ENCODE measurements around the gene C17orf113. TPM values are rescaled to one million over a fixed set of nuclear protein-coding genes. Genes with fewer than 3 reads are reported as not detected.

The C17orf113 gene
- total RNA-seq, 1 experiment from 2014 or later: 0.62 TPM

DNA sequence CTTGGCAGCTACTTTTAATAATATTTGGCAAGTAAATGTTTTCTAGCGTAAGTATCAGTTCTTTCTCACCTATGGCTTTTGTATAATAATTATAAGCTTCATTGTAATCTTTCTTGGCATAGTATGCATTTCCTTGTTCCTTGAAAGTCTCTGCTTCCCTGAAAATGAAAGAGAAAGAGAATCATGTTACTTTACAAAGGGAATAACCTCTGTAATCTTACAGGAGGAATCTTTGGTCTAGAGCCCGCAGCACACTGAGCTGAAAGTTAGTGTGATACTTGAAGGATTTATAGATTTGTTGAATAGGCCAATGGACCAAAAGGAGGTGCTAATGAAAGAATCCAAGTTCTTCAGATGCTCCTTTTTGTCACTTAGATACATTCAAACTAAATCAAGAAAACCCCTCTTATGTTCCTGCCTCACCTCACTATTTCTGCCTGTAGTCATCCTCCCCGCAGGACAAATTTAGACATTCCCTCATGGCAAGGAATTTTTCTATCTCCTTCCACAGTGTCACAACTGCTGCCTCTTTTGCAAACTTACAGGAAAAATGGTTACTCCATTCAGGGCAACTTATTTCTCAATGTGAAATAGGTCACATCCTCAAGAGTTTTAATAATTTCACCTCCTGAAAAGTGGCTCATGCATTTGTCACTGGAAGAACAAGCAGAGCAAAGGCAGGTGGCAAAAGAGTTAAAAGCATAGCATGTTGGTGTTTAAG, 49.8 kb downstream of the C17orf113 start:
- Histone ChIP-seq H3K9ac (ENCODE audit: low read length) (no peak overlapping the region), H3K4me3 (ENCODE audit: low read length) (no peak overlapping the region), H3K79me2 (ENCODE audit: low read length) (peaks cover 49% of the 10 kb centered on the region), H3F3A (ENCODE audit: low read length, unreplicated experiment) (no peaks in the 10 kb centered on the region), H3K27ac (ENCODE audit: low read length) (no peak overlapping the region), H3K4me1 (ENCODE audit: insufficient read depth, low read length) (peaks cover 11% of the 10 kb centered on the region), H3K9me3 (ENCODE audit: low read length) (no peaks in the 10 kb centered on the region), H3K27me3 (ENCODE audit: low read length) (no peaks in the 10 kb centered on the region), H3K4me2 (ENCODE audit: low read length) (no peak overlapping the region), H4K20me1 (ENCODE audit: low read length) (no peaks in the 10 kb centered on the region; the same call in none of the 2 replicates), H3K9me2 (replicated peaks; ENCODE audit: low read length) (no peaks in the 10 kb centered on the region), H2AFZ (ENCODE audit: low read length) (no peak overlapping the region), H3K36me3 (ENCODE audit: low read depth, low read length) (peaks cover 39% of the 10 kb centered on the region)
- ATAC-seq (no peak), DNase-seq (no peak)
- intact Hi-C loops (cut with micrococcal nuclease): no loop called here
- no TSS peak for BruUV-seq (replicated peaks)
- no peak for TF ChIP-seq EZH2 (IDR thresholded peaks at IDR 0.05; ENCODE audit: low read length, unreplicated experiment)
- TF ChIP-seq EZH2phosphoT487 (IDR thresholded peaks at IDR 0.05; ENCODE audit: borderline replicate concordance, low read length): no peak
- TF ChIP-seq, protein P1, sequence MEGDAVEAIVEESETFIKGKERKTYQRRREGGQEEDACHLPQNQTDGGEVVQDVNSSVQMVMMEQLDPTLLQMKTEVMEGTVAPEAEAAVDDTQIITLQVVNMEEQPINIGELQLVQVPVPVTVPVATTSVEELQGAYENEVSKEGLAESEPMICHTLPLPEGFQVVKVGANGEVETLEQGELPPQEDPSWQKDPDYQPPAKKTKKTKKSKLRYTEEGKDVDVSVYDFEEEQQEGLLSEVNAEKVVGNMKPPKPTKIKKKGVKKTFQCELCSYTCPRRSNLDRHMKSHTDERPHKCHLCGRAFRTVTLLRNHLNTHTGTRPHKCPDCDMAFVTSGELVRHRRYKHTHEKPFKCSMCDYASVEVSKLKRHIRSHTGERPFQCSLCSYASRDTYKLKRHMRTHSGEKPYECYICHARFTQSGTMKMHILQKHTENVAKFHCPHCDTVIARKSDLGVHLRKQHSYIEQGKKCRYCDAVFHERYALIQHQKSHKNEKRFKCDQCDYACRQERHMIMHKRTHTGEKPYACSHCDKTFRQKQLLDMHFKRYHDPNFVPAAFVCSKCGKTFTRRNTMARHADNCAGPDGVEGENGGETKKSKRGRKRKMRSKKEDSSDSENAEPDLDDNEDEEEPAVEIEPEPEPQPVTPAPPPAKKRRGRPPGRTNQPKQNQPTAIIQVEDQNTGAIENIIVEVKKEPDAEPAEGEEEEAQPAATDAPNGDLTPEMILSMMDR (conservative IDR thresholded peaks at IDR 0.05; ENCODE audit: low read depth, low read length): no peak
- ChIA-PET CTCF (no interaction called here), POLR2A (ENCODE audit: unreplicated experiment) (no interaction called here)

DNA sequence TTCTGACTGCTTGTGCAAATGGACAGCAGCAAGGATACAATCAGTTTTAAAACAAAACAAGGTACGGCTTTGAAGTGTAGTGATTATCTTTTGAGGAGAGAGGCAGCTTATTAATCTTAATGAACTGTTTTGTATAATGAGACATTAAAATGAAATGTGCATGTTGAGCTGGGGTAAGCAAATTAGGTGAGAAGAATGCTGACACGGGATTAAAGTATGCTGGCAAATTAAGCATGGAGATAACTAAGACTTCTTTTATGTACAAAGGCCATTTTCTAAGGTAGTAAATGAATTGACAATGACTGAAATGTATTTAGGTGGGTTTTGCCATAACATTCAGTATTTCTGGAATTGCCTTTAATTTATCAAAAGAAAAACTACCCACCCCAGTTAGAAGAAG, 51.9 kb downstream of the C17orf113 start:
- DNase-seq (no peak), ATAC-seq (no peak)
- no peaks in the 10 kb centered on the region for H4K20me1 ChIP-seq (ENCODE audit: low read length)
- CTCF ChIA-PET: no interaction called here
- H3K9ac ChIP-seq (ENCODE audit: low read length): no peak overlapping the region
- H3K79me2 ChIP-seq (ENCODE audit: low read length): peaks cover 29% of the 10 kb centered on the region
- H3F3A ChIP-seq (ENCODE audit: low read length, unreplicated experiment): no peaks in the 10 kb centered on the region
- no peak overlapping the region for H2AFZ ChIP-seq (ENCODE audit: low read length)
- no peaks in the 10 kb centered on the region for H3K27me3 ChIP-seq (ENCODE audit: low read length)
- no peak overlapping the region for H3K27ac ChIP-seq (ENCODE audit: low read length)
- no peaks in the 10 kb centered on the region for H3K9me3 ChIP-seq (ENCODE audit: low read length)
- H3K4me2 ChIP-seq (ENCODE audit: low read length): no peak overlapping the region
- H3K4me3 ChIP-seq (ENCODE audit: low read length): no peak overlapping the region
- no peaks in the 10 kb centered on the region for H3K9me2 ChIP-seq (replicated peaks; ENCODE audit: low read length)
- no TSS peak for BruUV-seq (replicated peaks)
- peaks cover 48% of the 10 kb centered on the region for H3K36me3 ChIP-seq (ENCODE audit: low read depth, low read length)
- TF ChIP-seq EZH2 (IDR thresholded peaks at IDR 0.05; ENCODE audit: low read length, unreplicated experiment): no peak
- TF ChIP-seq EZH2phosphoT487 (IDR thresholded peaks at IDR 0.05; ENCODE audit: borderline replicate concordance, low read length): no peak
- TF ChIP-seq, protein P1 (conservative IDR thresholded peaks at IDR 0.05; ENCODE audit: low read depth, low read length): no peak
- POLR2A ChIA-PET (ENCODE audit: unreplicated experiment): no interaction called here
- peaks cover 9% of the 10 kb centered on the region for H3K4me1 ChIP-seq (ENCODE audit: insufficient read depth, low read length)
- intact Hi-C loops (cut with micrococcal nuclease): no loop called here

DNA sequence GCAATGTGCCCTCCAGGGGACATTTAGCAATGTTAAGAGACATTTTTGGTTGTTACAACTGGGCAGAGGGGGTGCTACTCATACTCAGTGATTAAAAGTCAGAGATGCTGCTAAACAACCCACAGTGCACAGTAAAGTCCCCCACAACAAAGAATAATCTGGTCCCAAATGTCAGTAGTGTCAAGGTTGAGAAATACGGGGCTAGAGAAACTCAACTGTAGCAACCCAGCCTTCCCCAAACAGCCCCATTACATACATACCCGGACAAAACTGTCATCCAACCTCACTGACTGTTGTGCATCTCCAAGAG, 53.6 kb downstream of the C17orf113 start:
- no peaks in the 10 kb centered on the region for H4K20me1 ChIP-seq (ENCODE audit: low read length)
- no peaks in the 10 kb centered on the region for H3F3A ChIP-seq (ENCODE audit: low read length, unreplicated experiment)
- H2AFZ ChIP-seq (ENCODE audit: low read length): no peak overlapping the region
- intact Hi-C loops (cut with micrococcal nuclease): no loop called here
- no peaks in the 10 kb centered on the region for H3K27me3 ChIP-seq (ENCODE audit: low read length)
- no peak overlapping the region for H3K4me3 ChIP-seq (ENCODE audit: low read length)
- H3K27ac ChIP-seq (ENCODE audit: low read length): no peak overlapping the region
- BruUV-seq (replicated peaks): no TSS peak
- no peak overlapping the region for H3K4me2 ChIP-seq (ENCODE audit: low read length)
- H3K4me1 ChIP-seq (ENCODE audit: insufficient read depth, low read length): no peaks in the 10 kb centered on the region
- H3K9me3 ChIP-seq (ENCODE audit: low read length): no peaks in the 10 kb centered on the region
- no peak overlapping the region for H3K9ac ChIP-seq (ENCODE audit: low read length)
- no peaks in the 10 kb centered on the region for H3K9me2 ChIP-seq (replicated peaks; ENCODE audit: low read length)
- POLR2A ChIA-PET (ENCODE audit: unreplicated experiment): no interaction called here
- DNase-seq: no peak
- H3K79me2 ChIP-seq (ENCODE audit: low read length): peaks cover 12% of the 10 kb centered on the region
- ATAC-seq: no peak
- peaks cover 51% of the 10 kb centered on the region for H3K36me3 ChIP-seq (ENCODE audit: low read depth, low read length)
- CTCF ChIA-PET: no interaction called here
- TF ChIP-seq EZH2phosphoT487 (IDR thresholded peaks at IDR 0.05; ENCODE audit: borderline replicate concordance, low read length) (no peak), EZH2 (IDR thresholded peaks at IDR 0.05; ENCODE audit: low read length, unreplicated experiment) (no peak)
- TF ChIP-seq, protein P1 (conservative IDR thresholded peaks at IDR 0.05; ENCODE audit: low read depth, low read length): no peak
